ENCODE measurements around the gene GLYATL3. TPM values are rescaled to one million over a fixed set of nuclear protein-coding genes. Genes with fewer than 3 reads are reported as not detected.

Gene GLYATL3
- total and polyA plus RNA-seq, 11 donors: not detected

- intact Hi-C loops (cut with DNase I): no loop called here
- Histone ChIP-seq H3K4me3 (no peak overlapping the region), H3K9me3 (peaks cover 0 to 8% (median 0%) of the 10 kb centered on the region in 12 donors), H3K4me1 (peaks cover 0 to 3% (median 0%) of the 10 kb centered on the region in 12 donors), H3K36me3 (no peaks in the 10 kb centered on the region), H3K27ac (peak overlapping the region in 1 of 12 donors; percentile 38), H3K27me3 (peaks cover 0 to 5% (median 0%) of the 10 kb centered on the region in 9 donors)
- TF ChIP-seq POLR2A (IDR thresholded peaks at IDR 0.05) (no peak), CTCF (IDR thresholded peaks at IDR 0.05) (no peak)
- DNase-seq (no peak), ATAC-seq (no peak)
- 37 to 56% (median 44%) methylated on average over 2 of the region's 2 CpGs for WGBS, 4 donors
These were observed 65.5 kb downstream of the GLYATL3 start for GRCh38 chr6:49565261-49565660.

GRCh38 chr6:49565855-49566254 lies 66.1 kb downstream of the GLYATL3 start:
- peak in 2 of 4 donors; percentile 48 to 75 for ATAC-seq
- peaks cover 0 to 3% (median 0%) of the 10 kb centered on the region in 12 donors for H3K4me1 ChIP-seq
- TF ChIP-seq POLR2A (IDR thresholded peaks at IDR 0.05) (no peak), CTCF (IDR thresholded peaks at IDR 0.05) (no peak)
- H3K27me3 ChIP-seq: peaks cover 0 to 5% (median 0%) of the 10 kb centered on the region in 9 donors
- peak in 3 of 5 donors; percentile 9 to 36 (median 20) for DNase-seq
- peaks cover 0 to 8% (median 0%) of the 10 kb centered on the region in 12 donors for H3K9me3 ChIP-seq
- no peak overlapping the region for H3K4me3 ChIP-seq
- 53 to 71% (median 64%) methylated on average over 10 of the region's 10 CpGs for WGBS, 4 donors
- H3K27ac ChIP-seq: peak overlapping the region in 4 of 12 donors; percentile 6 to 38 (median 16)
- intact Hi-C loops (cut with DNase I): no loop called here
- H3K36me3 ChIP-seq: no peaks in the 10 kb centered on the region

- no peak overlapping the region for H3K4me3 ChIP-seq
- intact Hi-C loops (cut with DNase I): no loop called here
- no peaks in the 10 kb centered on the region for H3K9me3 ChIP-seq
- DNase-seq (no peak), ATAC-seq (no peak)
- no peaks in the 10 kb centered on the region for H3K36me3 ChIP-seq
- no peak overlapping the region for H3K27ac ChIP-seq
- 41 to 51% (median 50%) methylated on average over 6 of the region's 6 CpGs for WGBS, 4 donors
- no peaks in the 10 kb centered on the region for H3K27me3 ChIP-seq
- peaks cover 0 to 3% (median 0%) of the 10 kb centered on the region in 12 donors for H3K4me1 ChIP-seq
- TF ChIP-seq CTCF (IDR thresholded peaks at IDR 0.05) (no peak), POLR2A (IDR thresholded peaks at IDR 0.05) (no peak)
These were observed 70.9 kb downstream of the GLYATL3 start for GRCh38 chr6:49570474-49571079.

GRCh38 chr6:49576618-49577017 lies 76.9 kb downstream of the GLYATL3 start:
- Histone ChIP-seq H3K4me1 (no peaks in the 10 kb centered on the region), H3K27ac (no peak overlapping the region), H3K4me3 (no peak overlapping the region), H3K27me3 (no peaks in the 10 kb centered on the region), H3K9me3 (no peaks in the 10 kb centered on the region), H3K36me3 (no peaks in the 10 kb centered on the region)
- intact Hi-C loops (cut with DNase I): no loop called here
- ATAC-seq (no peak), DNase-seq (no peak)
- TF ChIP-seq CTCF (IDR thresholded peaks at IDR 0.05) (no peak), POLR2A (IDR thresholded peaks at IDR 0.05) (no peak)
- WGBS, 4 donors: 89 to 100% (median 95%) methylated on average over 1 of the region's 1 CpG

Other genes starting within 250 kb of the GLYATL3 start
- gene MMUT, start 36.7 kb upstream of the GLYATL3 start, total RNA-seq: 10 to 100 TPM; 16.3 to 43.6 (median 32.4) TPM
- gene MMUT, start 36.7 kb upstream of the GLYATL3 start, polyA plus RNA-seq: 10 to 100 TPM; 13.7 to 33.1 TPM
- gene CENPQ, start 36.6 kb upstream of the GLYATL3 start, total RNA-seq: 1 to 10 TPM; 3.0 to 7.4 (median 4.9) TPM
- 10 to 100 TPM in 1 of 2 donors, 1 to 10 TPM in 1; 4.2 to 10.1 TPM for gene CENPQ, start 36.6 kb upstream of the GLYATL3 start, polyA plus RNA-seq
- gene C6orf141, start 50.7 kb downstream of the GLYATL3 start, total RNA-seq: 1 to 10 TPM in 1 of 9 donors, under 1 TPM in 2, not detected in 6; 0.51 to 1.2 (median 0.97) TPM
- under 1 TPM; 0.28 to 0.42 TPM for gene C6orf141, start 50.7 kb downstream of the GLYATL3 start, polyA plus RNA-seq
- 1 to 10 TPM in 2 of 9 donors, under 1 TPM in 3, not detected in 4; 0.16 to 2.6 (median 0.44) TPM for gene RHAG, start 136.9 kb downstream of the GLYATL3 start, total RNA-seq
- gene RHAG, start 136.9 kb downstream of the GLYATL3 start, polyA plus RNA-seq: under 1 TPM; 0.22 to 0.53 TPM
- not detected for gene CRISP2, start 213.6 kb downstream of the GLYATL3 start, total RNA-seq
- not detected for gene CRISP2, start 213.6 kb downstream of the GLYATL3 start, polyA plus RNA-seq
- under 1 TPM in 1 of 9 donors, not detected in 8; 0.69 TPM for gene CRISP3, start 244.5 kb downstream of the GLYATL3 start, total RNA-seq
- under 1 TPM in 1 of 2 donors, not detected in 1; 0.04 TPM for gene CRISP3, start 244.5 kb downstream of the GLYATL3 start, polyA plus RNA-seq

All from heart left ventricle (tissue), 16 donors.